GM21619 (cell line): Measurements from ENCODE around the gene CPNE5.
"Not testable (repeated sequence)": the region's sequence is repeated elsewhere in the genome, so short reads cannot be mapped to it uniquely, and the experiment has no call there.

ENCODE experiments used
- ATAC-seq: cut with Tn5 transposase; IDR thresholded peaks from one replicate; pipeline ENCODE4 v1.9.1; 2021; ENCODE audit not compliant: unreplicated experiment

The CPNE5 gene

GRCh38 chr6:36728289-36729160 lies 110.7 kb downstream of the CPNE5 start:
- no peak for ATAC-seq

GRCh38 chr6:36727505-36728021 lies 111.7 kb downstream of the CPNE5 start:
- ATAC-seq, result no peak

GRCh38 chr6:36725581-36725980 lies 113.7 kb downstream of the CPNE5 start:
- no peak for ATAC-seq

GRCh38 chr6:36724514-36725390 lies 114.5 kb downstream of the CPNE5 start:
- no peak for ATAC-seq

GRCh38 chr6:36723992-36724391 lies 115.3 kb downstream of the CPNE5 start:
- not testable (repeated sequence) for ATAC-seq

GRCh38 chr6:36722879-36723278 lies 116.4 kb downstream of the CPNE5 start:
- no peak for ATAC-seq

GRCh38 chr6:36722365-36722764 lies 116.9 kb downstream of the CPNE5 start:
- ATAC-seq, result no peak

GRCh38 chr6:36721369-36722140 lies 117.7 kb downstream of the CPNE5 start:
- ATAC-seq, result no peak

GRCh38 chr6:36720251-36721141 lies 118.7 kb downstream of the CPNE5 start:
- ATAC-seq, result no peak

- ATAC-seq, result no peak
Measured at GRCh38 chr6:36719126-36719525, 120.1 kb downstream of the CPNE5 start.

GRCh38 chr6:36718560-36718959 lies 120.7 kb downstream of the CPNE5 start:
- no peak for ATAC-seq

GRCh38 chr6:36717871-36718540 lies 121.2 kb downstream of the CPNE5 start:
- ATAC-seq, result no peak

GRCh38 chr6:36717231-36717825 lies 121.9 kb downstream of the CPNE5 start:
- no peak for ATAC-seq

GRCh38 chr6:36716476-36717093 lies 122.7 kb downstream of the CPNE5 start:
- no peak for ATAC-seq

- no peak for ATAC-seq
Measured at GRCh38 chr6:36715469-36715868, 123.8 kb downstream of the CPNE5 start.

GRCh38 chr6:36714511-36714910 lies 124.7 kb downstream of the CPNE5 start:
- no peak for ATAC-seq

- no peak for ATAC-seq
Measured at GRCh38 chr6:36713846-36714245, 125.4 kb downstream of the CPNE5 start.

- no peak for ATAC-seq
Measured at GRCh38 chr6:36712816-36713215, 126.4 kb downstream of the CPNE5 start.

- no peak for ATAC-seq
Measured at GRCh38 chr6:36706339-36706738, 132.9 kb downstream of the CPNE5 start.
